Inflammatory macrophage (primary cell): ENCODE measurements around the gene SOWAHA.

ENCODE experiments used
- DNase-seq, 2 donors: peaks; one replicate each; pipeline ENCODE4 v3.0.0-alpha.2; 2020 to 2022

SOWAHA gene

GRCh38 chr5:132827943-132828673 lies 15.0 kb downstream of the SOWAHA start:
- no peak for DNase-seq

GRCh38 chr5:132828846-132829494 lies 15.9 kb downstream of the SOWAHA start:
- DNase-seq = no peak

- peak; percentile 62 to 65 for DNase-seq
Measured at GRCh38 chr5:132829742-132830435, 16.8 kb downstream of the SOWAHA start.

DNA sequence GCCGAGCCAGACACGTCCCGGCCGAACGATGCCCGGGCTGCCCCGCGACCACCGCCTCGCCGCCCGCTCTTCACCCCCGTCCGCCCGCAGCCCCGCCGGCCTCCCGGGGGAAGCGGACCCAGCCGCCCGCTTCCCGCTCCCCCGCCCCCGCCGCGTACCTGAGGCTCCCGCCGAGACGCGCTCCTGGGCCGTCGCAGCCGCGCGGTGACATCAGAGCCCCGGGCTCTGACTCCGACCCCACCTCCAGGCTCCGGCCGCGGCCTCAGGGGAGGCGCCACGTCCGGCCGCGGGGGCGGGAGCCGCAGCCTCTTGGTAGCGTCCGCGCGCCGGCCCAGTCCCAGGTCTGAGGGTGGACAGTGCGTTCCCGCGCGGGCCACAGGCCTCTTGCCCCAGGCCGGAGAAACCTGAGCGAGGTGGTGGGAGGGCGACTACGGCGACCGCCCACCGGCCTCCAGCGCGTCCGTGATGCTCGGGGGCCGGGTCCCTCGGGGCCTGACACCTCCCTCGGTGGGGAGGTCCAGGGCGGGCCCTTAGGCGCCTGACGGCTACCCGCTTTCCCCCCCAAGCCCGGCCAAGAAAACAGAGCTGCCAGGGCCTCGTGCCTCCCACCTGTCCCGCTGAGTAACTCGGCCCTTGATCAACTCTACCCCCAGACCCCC lies 17.5 kb downstream of the SOWAHA start, which contains the start of gene SHROOM1:
Gene SHROOM1 (minus strand): TSS at position 212 of the 659 bp plus-strand sequence. CDS start 4,507 bp downstream, outside the sequence.
- DNase-seq = peak; percentile 45 to 61

- no peak for DNase-seq
Measured at GRCh38 chr5:132831095-132831860, 18.2 kb downstream of the SOWAHA start.

DNA sequence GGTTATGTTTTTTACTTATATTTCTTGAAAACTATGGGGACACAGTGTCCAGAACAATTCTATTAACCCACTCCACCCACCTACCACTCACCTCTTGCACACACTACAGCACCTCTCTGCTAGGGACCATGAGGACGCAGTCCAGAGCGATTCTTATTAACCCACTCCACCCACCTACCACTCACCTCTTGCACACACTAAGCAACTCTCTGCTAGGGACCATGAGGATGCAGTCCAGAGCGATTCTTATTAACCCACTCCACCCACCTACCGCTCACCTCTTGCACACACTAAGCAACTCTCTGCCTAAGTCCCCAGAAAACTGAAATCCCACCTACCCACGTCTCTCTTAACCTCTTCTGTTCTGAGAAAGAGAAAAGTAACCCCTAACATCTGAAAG lies 19.5 kb downstream of the SOWAHA start:
- DNase-seq = no peak

DNA sequence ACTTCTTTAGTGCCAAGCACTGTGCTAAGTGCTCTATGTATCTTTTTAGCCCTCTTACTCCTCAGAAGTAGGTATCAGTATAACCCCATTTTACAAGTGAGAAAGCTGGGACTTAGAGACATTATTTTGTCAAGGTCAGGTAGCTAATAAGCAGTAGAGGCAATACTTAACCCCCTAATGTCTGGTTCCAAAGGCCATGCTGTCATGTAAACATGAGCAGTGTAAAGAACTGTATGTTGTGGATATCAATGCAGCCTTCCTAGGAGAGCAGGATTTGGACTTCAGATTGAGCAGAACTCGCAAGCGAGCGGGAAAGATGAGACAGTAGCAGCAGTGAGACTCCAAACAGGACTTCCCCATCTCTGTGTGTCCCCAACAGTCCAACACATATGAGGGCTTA lies 21.0 kb downstream of the SOWAHA start:
- no peak for DNase-seq

GRCh38 chr5:132836852-132837251 lies 23.8 kb downstream of the SOWAHA start:
- no peak for DNase-seq

GRCh38 chr5:132837868-132838267 lies 24.8 kb downstream of the SOWAHA start:
- DNase-seq = no peak

DNA sequence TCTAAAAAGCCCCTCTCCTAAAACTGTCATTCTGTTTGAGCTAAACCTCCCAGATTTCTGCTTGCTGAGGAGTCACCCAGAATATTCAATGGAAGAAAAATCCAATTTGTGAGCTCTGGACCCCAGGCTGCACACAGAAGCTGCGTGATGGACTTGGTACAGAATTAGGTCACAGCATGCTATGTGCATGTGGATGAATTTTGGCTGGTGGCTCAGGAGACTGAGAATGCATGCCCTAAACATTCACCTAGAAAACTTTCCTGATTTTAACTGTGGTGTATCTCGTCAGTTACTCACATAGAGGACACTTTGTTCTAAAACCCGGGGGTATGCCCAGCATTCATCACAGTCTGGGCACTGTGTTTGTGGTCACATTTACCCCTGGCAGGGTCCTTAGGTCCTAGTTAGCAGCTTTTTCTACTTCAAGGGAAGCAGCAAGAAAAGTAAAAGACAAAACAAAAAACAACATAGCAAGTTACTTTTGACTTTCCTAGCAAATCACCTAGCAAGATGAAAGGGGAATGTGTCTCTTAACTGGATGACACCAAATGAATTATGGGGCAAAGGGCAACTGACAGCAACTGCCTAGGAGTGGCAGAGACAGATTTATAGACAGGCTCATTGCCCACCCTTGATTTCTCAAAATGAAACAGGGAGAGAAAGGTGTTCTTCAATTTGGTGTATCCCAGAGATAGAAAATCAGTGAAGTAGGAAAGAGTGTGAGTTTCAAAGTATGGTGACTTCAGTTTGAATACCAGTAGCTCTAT lies 25.6 kb downstream of the SOWAHA start:
- DNase-seq = peak in 1 of 2 donors; percentile 1

- DNase-seq = peak in 1 of 2 donors; percentile 22
Measured at GRCh38 chr5:132839426-132840301, 26.6 kb downstream of the SOWAHA start.

GRCh38 chr5:132840313-132840712 lies 27.2 kb downstream of the SOWAHA start:
- DNase-seq = no peak

DNA sequence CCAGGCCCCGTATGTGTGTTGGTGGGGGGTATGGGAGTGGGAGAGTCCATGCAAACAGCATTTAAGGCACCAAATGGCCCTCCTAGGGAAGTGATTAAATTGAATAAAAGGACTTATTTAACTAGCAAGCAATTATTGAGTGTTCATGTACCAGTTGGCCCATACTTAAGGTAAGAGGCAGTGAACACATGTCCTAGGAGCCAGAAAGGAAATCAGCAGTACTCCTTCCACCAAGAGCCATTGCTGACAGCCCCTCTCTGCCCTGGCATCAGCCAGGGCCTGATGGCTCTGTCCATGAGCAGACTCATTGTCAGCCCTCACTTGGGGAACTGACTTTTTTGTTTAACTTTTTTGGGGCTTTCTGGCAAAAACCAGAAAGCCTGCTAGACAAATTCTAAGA lies 27.8 kb downstream of the SOWAHA start:
- no peak for DNase-seq

- peak; percentile 30 to 69 for DNase-seq
Measured at GRCh38 chr5:132841305-132841704, 28.2 kb downstream of the SOWAHA start.

DNA sequence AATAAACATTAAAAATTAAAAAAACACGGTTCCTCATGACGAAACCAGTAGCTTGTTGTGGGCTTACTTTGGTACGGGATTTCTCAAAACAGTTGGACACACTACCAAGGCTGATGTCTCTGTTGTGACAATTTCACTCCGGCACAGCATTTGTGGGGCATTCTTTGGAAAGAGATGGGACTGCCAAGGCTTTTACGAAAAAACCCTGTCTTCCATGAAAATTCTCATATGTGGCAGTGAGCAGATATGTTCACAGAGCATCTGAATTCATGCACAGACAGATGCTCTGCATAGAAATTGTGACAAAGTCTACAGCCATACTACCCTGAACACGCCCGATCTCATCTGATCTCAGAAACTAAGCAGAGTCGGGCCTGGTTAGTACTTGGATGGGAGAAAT lies 35.2 kb downstream of the SOWAHA start:
- peak in 1 of 2 donors; percentile 2 for DNase-seq

DNA sequence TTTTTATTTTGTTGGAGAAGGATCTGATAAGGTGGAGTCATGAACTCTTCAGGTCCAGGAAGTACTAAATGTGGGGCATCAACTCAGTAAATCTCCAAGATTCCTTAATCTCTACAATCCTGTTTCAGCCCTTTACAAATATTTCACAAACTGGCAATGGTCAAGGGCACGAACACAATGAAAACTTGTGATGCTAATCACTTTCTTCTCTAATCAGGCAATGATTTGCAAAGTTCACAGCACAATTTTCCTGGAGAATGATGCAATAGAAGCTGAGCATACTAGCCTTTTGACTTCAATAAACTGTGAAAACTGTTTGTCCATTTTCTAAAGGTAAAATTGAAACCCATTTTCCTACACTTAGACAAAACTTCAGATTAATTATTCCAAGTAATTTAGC lies 36.2 kb downstream of the SOWAHA start:
- no peak for DNase-seq

GRCh38 chr5:132850066-132850465 lies 37.0 kb downstream of the SOWAHA start:
- no peak for DNase-seq

DNA sequence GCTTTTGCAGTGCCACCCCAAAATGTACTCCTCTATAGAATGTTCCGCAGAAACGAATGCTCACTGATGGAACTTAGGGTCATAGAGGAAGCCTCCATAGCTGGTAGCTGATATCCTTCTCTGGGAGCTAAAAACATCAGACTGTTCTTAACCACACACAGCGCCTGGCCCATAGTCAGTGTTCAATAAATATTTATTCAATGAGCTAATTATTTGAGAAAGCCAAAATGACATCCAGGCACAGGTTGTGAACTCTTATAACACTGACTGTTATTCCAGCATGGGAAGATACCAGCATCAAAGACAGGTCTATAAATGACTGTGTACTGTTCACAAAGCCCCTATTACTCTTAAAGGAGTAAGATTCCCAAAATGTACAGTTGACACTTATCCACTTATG lies 40.2 kb downstream of the SOWAHA start:
- DNase-seq = no peak

GRCh38 chr5:132853790-132854189 lies 40.7 kb downstream of the SOWAHA start:
- no peak for DNase-seq

DNA sequence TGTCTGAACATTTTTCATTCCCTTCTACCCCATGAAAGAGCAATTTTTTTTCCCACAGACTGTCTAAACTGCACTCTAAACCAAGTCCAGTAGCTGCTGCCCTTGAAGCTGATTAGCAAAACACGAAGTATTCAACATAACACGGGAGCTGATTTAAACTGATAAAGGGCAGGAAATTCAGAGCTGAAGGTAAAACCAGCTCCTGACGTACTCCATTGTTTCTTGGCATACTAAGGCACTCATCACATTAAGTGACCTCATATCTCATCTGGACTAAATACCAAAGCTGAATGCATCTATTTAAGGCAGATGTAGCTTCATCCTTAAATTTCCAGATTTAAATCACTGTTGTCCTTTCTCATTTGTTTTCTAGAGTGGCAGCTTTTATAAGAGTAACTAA lies 41.2 kb downstream of the SOWAHA start:
- no peak for DNase-seq
